Spleen (tissue), 7 donors: Measurements from ENCODE around the gene SAE1.

Experiments
- CTCF ChIP-seq, 11 experiments: fragments of 200-600 bp in 7 of 11; fragments of 450-650 bp in 4 of 11; sonication (generic) in 4 of 11; IDR thresholded peaks in 8 of 11; conservative IDR thresholded peaks in 3 of 11; 1 replicate in 7 of 11; 2 replicates in 4 of 11; pipeline versions ENCODE4 v1.4.0 to v1.8.0; 2016 to 2021; ENCODE audit warnings: antibody characterized with exemption in 11 of 11, inconsistent platforms in 4 of 11, mild to moderate bottlenecking in 1 of 11
- POLR2A ChIP-seq, 3 donors: fragments of 450-650 bp; IDR thresholded peaks; one replicate each; pipeline ENCODE4 v1.5.1; 2017; ENCODE audit warnings: antibody characterized with exemption in 3 of 3, mild to moderate bottlenecking in 1 of 3
- POLR2AphosphoS5 ChIP-seq, 3 donors: sonication (generic); formaldehyde crosslinking; IDR thresholded peaks; one replicate each; pipeline ENCODE4 v1.5.1; 2017; ENCODE audit warnings: antibody characterized with exemption in 3 of 3
- donor health status: DM: no; HTN: no; CAD: no; lungs with moderate emphysema.
- donor health status: DM: no; HTN: no; CAD: no.
- donor health status: DM: no; HTN: no; CAD: no.

GRCh38 chr19:47110521-47111005 is 20.1 kb upstream of the SAE1 start:
- TF ChIP-seq CTCF (IDR thresholded peaks at IDR 0.05 in 8 of 11, conservative IDR thresholded peaks at IDR 0.05 in 3 of 11) (no peak), POLR2A (IDR thresholded peaks at IDR 0.05) (no peak), POLR2AphosphoS5 (IDR thresholded peaks at IDR 0.05) (peak in 1 of 3 donors; percentile 65)
